WTC11 (cell line): ENCODE measurements around the gene RARB.

Experiments used
- MXD4 ChIP-seq: fragments of 250-450 bp; sonication (Bioruptor Pico); IDR thresholded peaks from 2 replicates; pipeline ENCODE4 v1.8.0; 2021; ENCODE audit warnings: mild to moderate bottlenecking, moderate library complexity, borderline replicate concordance
- ZNF232 ChIP-seq: sonication (generic); formaldehyde crosslinking; IDR thresholded peaks from 2 replicates; pipeline ENCODE4 v1.8.0; 2022; ENCODE audit warnings: mild to moderate bottlenecking, missing genetic modification reagents

GRCh38 chr3:25567388-25567787 lies 139.3 kb downstream of the RARB start:
- no peak for TF ChIP-seq MXD4 (CRISPR knock-in tag)
- no peak for TF ChIP-seq ZNF232 (CRISPR knock-in tag)
